ENCODE measurements around the gene MRPL24. TPM values are rescaled to one million over a fixed set of nuclear protein-coding genes. Genes with fewer than 3 reads are reported as not detected.

The MRPL24 gene
- total and polyA plus RNA-seq, 2 donors from 2014 or later, result 71.9 to 174 TPM

- H3K4me3 ChIP-seq (ENCODE audit: low read length in 3 of 3), result no peak overlapping the region
- H3K36me3 ChIP-seq (ENCODE audit: control insufficient read depth in 2 of 3, insufficient read depth in 3 of 3, low read length in 3 of 3), result peaks cover 0 to 30% (median 20%) of the 10 kb centered on the region in 3 donors
- H3K9ac ChIP-seq (ENCODE audit: low read length in 3 of 3), result no peak overlapping the region
- no peak for FAIRE-seq
- DNase-seq, result no peak
- intact Hi-C loops (cut with DNase I), result no loop called here
- H3K9me3 ChIP-seq (ENCODE audit: control insufficient read depth in 2 of 3, insufficient read depth in 1 of 3, low read length in 3 of 3), result no peaks in the 10 kb centered on the region
- no peak overlapping the region for H3K27ac ChIP-seq (ENCODE audit: low read depth in 2 of 2, low read length in 2 of 2)
- peaks cover 3 to 15% (median 6%) of the 10 kb centered on the region in 3 donors for H3K4me1 ChIP-seq (ENCODE audit: control insufficient read depth in 2 of 3, insufficient read depth in 2 of 3, low read depth in 1 of 3, low read length in 3 of 3)
- no peaks in the 10 kb centered on the region for H3K27me3 ChIP-seq (ENCODE audit: control insufficient read depth, insufficient read depth, low read length)
- TF ChIP-seq CTCF (IDR thresholded peaks at IDR 0.05; ENCODE audit: borderline replicate concordance, extremely low read depth, insufficient read depth), result no peak
These were observed 19.4 kb downstream of the MRPL24 start for GRCh38 chr1:156721535-156721934.

GRCh38 chr1:156721131-156721530 lies 19.8 kb downstream of the MRPL24 start:
- FAIRE-seq (no peak), DNase-seq (no peak)
- Histone ChIP-seq H3K27ac (ENCODE audit: low read depth in 2 of 2, low read length in 2 of 2) (no peak overlapping the region), H3K4me1 (ENCODE audit: control insufficient read depth in 2 of 3, insufficient read depth in 2 of 3, low read depth in 1 of 3, low read length in 3 of 3) (peaks cover 1 to 11% (median 6%) of the 10 kb centered on the region in 3 donors), H3K4me3 (ENCODE audit: low read length in 3 of 3) (no peak overlapping the region), H3K36me3 (ENCODE audit: control insufficient read depth in 2 of 3, insufficient read depth in 3 of 3, low read length in 3 of 3) (peaks cover 0 to 30% (median 20%) of the 10 kb centered on the region in 3 donors), H3K9ac (ENCODE audit: low read length in 3 of 3) (no peak overlapping the region), H3K27me3 (ENCODE audit: control insufficient read depth, insufficient read depth, low read length) (no peaks in the 10 kb centered on the region), H3K9me3 (ENCODE audit: control insufficient read depth in 2 of 3, insufficient read depth in 1 of 3, low read length in 3 of 3) (no peaks in the 10 kb centered on the region)
- intact Hi-C loops (cut with DNase I), result no loop called here
- TF ChIP-seq CTCF (IDR thresholded peaks at IDR 0.05; ENCODE audit: borderline replicate concordance, extremely low read depth, insufficient read depth), result no peak

GRCh38 chr1:156717351-156717750 lies 23.5 kb downstream of the MRPL24 start:
- intact Hi-C loops (cut with DNase I), result no loop called here
- H3K27me3 ChIP-seq (ENCODE audit: control insufficient read depth, insufficient read depth, low read length), result no peaks in the 10 kb centered on the region
- H3K4me3 ChIP-seq (ENCODE audit: low read length in 3 of 3), result no peak overlapping the region
- TF ChIP-seq CTCF (IDR thresholded peaks at IDR 0.05; ENCODE audit: borderline replicate concordance, extremely low read depth, insufficient read depth), result no peak
- DNase-seq (no peak), FAIRE-seq (no peak)
- peaks cover 0 to 14% (median 9%) of the 10 kb centered on the region in 3 donors for H3K36me3 ChIP-seq (ENCODE audit: control insufficient read depth in 2 of 3, insufficient read depth in 3 of 3, low read length in 3 of 3)
- H3K4me1 ChIP-seq (ENCODE audit: control insufficient read depth in 2 of 3, insufficient read depth in 2 of 3, low read depth in 1 of 3, low read length in 3 of 3), result no peaks in the 10 kb centered on the region
- no peak overlapping the region for H3K9ac ChIP-seq (ENCODE audit: low read length in 3 of 3)
- H3K27ac ChIP-seq (ENCODE audit: low read depth in 2 of 2, low read length in 2 of 2), result no peak overlapping the region
- no peaks in the 10 kb centered on the region for H3K9me3 ChIP-seq (ENCODE audit: control insufficient read depth in 2 of 3, insufficient read depth in 1 of 3, low read length in 3 of 3)

GRCh38 chr1:156714830-156715229 lies 26.1 kb downstream of the MRPL24 start:
- intact Hi-C loops (cut with DNase I), result no loop called here
- FAIRE-seq (no peak), DNase-seq (no peak)
- no peak for TF ChIP-seq CTCF (IDR thresholded peaks at IDR 0.05; ENCODE audit: borderline replicate concordance, extremely low read depth, insufficient read depth)
- Histone ChIP-seq H3K4me1 (ENCODE audit: control insufficient read depth in 2 of 3, insufficient read depth in 2 of 3, low read depth in 1 of 3, low read length in 3 of 3) (no peaks in the 10 kb centered on the region), H3K9ac (ENCODE audit: low read length in 3 of 3) (no peak overlapping the region), H3K9me3 (ENCODE audit: control insufficient read depth in 2 of 3, insufficient read depth in 1 of 3, low read length in 3 of 3) (no peaks in the 10 kb centered on the region), H3K36me3 (ENCODE audit: control insufficient read depth in 2 of 3, insufficient read depth in 3 of 3, low read length in 3 of 3) (peaks cover 0 to 3% (median under 1%) of the 10 kb centered on the region in 3 donors), H3K4me3 (ENCODE audit: low read length in 3 of 3) (no peak overlapping the region), H3K27ac (ENCODE audit: low read depth in 2 of 2, low read length in 2 of 2) (no peak overlapping the region), H3K27me3 (ENCODE audit: control insufficient read depth, insufficient read depth, low read length) (no peaks in the 10 kb centered on the region)

Measured in kidney (tissue), 14 donors.